ENCODE data around the gene MCL1. TPM values are rescaled to one million over a fixed set of nuclear protein-coding genes. Genes with fewer than 3 reads are reported as not detected.
"Not testable (repeated sequence)": the region's sequence is repeated elsewhere in the genome, so short reads cannot be mapped to it uniquely, and the experiment has no call there.

Gene MCL1
- total RNA-seq, 1 donor from 2014 or later, result 154 TPM

DNA sequence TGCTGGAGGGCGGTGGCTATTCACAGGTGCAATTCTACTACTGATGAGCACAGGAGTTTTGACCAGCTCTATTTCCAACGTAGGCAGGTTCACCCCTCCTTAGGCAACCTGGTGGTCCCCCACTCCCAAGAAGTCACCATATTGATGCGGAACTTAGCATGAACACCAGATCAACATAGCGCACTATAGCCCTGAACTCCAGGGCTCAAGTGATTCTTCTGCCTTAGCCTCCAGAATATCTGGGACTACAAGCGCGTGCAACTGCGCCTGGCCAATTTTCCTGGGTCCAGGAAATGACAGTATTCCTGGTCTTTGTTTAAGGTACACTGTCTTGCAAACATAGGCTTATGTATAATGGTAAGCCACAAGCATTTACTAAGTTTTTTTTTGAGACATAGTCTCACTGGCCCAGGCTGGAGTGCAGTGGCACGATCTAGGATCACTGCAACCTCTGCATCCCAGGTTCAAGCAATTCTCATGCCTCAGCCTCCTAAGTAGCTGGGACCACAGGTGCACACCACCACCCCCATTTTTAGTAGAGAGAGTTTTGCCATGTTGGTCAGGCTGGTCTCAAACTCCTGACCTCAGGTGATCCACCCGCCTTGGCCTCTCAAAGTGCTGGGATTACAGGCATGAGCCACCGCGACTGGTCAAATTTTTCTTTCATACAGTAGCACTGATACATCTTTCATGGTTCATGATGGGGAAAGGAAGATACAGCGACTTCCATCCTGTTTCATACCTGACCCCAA is 12.6 kb downstream of the MCL1 start:
- no peak for DNase-seq
- Mint-ChIP-seq H3K4me1 (ENCODE audit: low read depth, unreplicated experiment) (peaks cover 49% of the 10 kb centered on the region), H3K27ac (ENCODE audit: unreplicated experiment) (peak overlapping the region; percentile 99), H3K9me3 (ENCODE audit: unreplicated experiment) (peaks cover 21% of the 10 kb centered on the region), H3K27me3 (ENCODE audit: unreplicated experiment) (peaks cover 17% of the 10 kb centered on the region), H3K36me3 (ENCODE audit: unreplicated experiment) (no peaks in the 10 kb centered on the region), H3K4me3 (ENCODE audit: unreplicated experiment) (peak overlapping the region; percentile 86)
- TF ChIP-seq CTCF (IDR thresholded peaks at IDR 0.05; ENCODE audit: partially characterized antibody, unreplicated experiment), result no peak

DNA sequence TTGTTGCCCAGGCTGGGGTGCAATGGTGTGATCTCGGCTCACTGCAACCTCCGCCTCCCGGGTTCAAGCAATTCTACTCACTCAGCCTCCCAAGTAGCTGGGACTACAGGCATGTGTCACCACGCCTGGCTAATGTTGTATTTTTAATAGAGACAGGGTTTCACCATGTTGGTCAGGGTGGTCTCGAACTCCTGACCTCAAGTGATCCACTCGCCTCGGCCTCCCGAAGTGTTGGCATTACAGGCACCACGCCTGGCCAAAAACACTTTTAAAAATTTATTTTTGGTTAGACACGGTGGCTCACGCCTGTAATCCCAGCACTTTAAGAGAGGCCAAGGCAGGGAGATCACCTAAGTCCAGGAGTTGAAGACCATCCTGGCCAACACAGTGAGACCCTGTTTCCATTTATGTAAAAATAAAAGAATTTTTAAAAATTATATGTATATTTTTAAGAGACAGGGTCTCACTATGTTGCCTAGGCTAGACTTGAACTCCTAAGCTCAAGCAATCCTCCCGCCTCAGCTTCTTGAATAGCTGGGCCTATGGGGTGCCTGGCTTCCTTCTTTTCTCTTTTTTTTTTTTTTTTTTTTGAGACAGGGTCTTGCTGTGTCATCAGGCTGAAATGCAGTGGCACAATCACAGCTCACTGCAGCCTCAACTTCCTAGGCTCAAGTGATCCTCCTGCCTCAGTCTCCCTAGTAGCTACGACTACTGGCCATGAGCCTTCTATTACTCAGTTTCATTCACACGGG is 14.0 kb downstream of the MCL1 start:
- Mint-ChIP-seq H3K4me3 (ENCODE audit: unreplicated experiment) (peak overlapping the region; percentile 55), H3K27ac (ENCODE audit: unreplicated experiment) (peak overlapping the region; percentile 57), H3K4me1 (ENCODE audit: low read depth, unreplicated experiment) (peaks cover 50% of the 10 kb centered on the region), H3K27me3 (ENCODE audit: unreplicated experiment) (peaks cover 18% of the 10 kb centered on the region), H3K9me3 (ENCODE audit: unreplicated experiment) (peaks cover 22% of the 10 kb centered on the region)
- H3K36me3 Mint-ChIP-seq (ENCODE audit: unreplicated experiment); DNase-seq: not testable (repeated sequence)

DNA sequence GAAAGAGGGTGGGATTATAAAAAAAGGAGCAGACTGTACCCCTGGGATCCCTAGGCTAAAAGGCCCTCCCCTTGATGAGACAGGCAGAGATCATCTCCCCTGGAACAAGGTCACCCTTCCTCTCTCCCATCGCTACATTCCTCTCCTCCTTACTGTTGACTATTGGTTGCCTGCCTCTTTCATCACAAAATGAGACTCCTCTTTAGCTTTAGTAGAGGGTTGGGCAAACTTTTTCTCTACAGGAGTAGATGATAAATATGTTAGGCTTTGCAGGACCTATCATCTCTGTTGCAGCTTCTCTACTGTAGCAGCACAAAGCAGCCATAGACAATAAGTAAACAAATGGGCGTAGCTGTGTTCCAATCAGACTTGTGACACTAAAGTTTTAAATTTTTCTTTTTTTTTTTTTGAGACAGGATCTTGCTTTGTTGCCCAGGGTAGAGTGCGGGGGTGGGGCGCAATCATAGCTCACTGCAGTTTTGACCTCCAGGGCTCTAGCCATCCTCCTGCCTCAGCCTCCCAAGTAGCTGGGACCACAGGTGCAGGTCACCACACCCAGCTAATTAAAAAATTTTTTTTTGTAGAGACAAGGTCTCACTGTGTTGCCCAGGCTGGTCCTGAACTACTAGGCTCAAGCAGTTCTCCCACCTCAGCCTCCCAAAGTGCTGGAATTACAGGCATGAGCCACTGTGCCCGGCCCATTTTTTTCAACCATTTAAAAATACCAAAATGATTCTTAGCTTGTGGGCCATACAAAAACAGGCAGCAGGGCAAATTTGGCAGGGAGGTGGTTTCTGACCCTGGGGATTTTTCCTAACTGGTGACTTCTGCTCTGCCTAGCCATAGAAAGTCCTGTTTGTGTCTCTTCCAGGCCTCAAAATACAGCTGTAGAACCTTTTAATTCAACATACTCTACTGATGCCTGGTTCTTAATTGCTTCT is 15.1 kb downstream of the MCL1 start:
- no peak for TF ChIP-seq CTCF (IDR thresholded peaks at IDR 0.05; ENCODE audit: partially characterized antibody, unreplicated experiment)
- Mint-ChIP-seq H3K4me3 (ENCODE audit: unreplicated experiment) (peak overlapping the region; percentile 81), H3K9me3 (ENCODE audit: unreplicated experiment) (peaks cover 23% of the 10 kb centered on the region)

GRCh38 chr1:150563340-150564038 is 15.9 kb downstream of the MCL1 start:
- Mint-ChIP-seq H3K4me1 (ENCODE audit: low read depth, unreplicated experiment) (peaks cover 39% of the 10 kb centered on the region), H3K27me3 (ENCODE audit: unreplicated experiment) (peaks cover 18% of the 10 kb centered on the region), H3K27ac (ENCODE audit: unreplicated experiment) (peak overlapping the region; percentile 72), H3K4me3 (ENCODE audit: unreplicated experiment) (peak overlapping the region; percentile 81), H3K9me3 (ENCODE audit: unreplicated experiment) (peaks cover 22% of the 10 kb centered on the region), H3K36me3 (ENCODE audit: unreplicated experiment) (no peaks in the 10 kb centered on the region)
- DNase-seq, result no peak
- no peak for TF ChIP-seq CTCF (IDR thresholded peaks at IDR 0.05; ENCODE audit: partially characterized antibody, unreplicated experiment)

More for the DNA sequence above, 15.1 kb downstream of the MCL1 start:
- Mint-ChIP-seq H3K27me3 (ENCODE audit: unreplicated experiment) (peaks cover 22% of the 10 kb centered on the region), H3K4me1 (ENCODE audit: low read depth, unreplicated experiment) (peaks cover 44% of the 10 kb centered on the region), H3K27ac (ENCODE audit: unreplicated experiment) (peak overlapping the region; percentile 72), H3K36me3 (ENCODE audit: unreplicated experiment) (no peaks in the 10 kb centered on the region)
- no peak for DNase-seq
